NCI-H774 (cell line): ENCODE data around the gene CPZ.

Experiments used
- DNase-seq: peaks from one replicate; lab custom pipeline; 2025; lab: John Stamatoyannopoulos, UW

The CPZ gene

DNA sequence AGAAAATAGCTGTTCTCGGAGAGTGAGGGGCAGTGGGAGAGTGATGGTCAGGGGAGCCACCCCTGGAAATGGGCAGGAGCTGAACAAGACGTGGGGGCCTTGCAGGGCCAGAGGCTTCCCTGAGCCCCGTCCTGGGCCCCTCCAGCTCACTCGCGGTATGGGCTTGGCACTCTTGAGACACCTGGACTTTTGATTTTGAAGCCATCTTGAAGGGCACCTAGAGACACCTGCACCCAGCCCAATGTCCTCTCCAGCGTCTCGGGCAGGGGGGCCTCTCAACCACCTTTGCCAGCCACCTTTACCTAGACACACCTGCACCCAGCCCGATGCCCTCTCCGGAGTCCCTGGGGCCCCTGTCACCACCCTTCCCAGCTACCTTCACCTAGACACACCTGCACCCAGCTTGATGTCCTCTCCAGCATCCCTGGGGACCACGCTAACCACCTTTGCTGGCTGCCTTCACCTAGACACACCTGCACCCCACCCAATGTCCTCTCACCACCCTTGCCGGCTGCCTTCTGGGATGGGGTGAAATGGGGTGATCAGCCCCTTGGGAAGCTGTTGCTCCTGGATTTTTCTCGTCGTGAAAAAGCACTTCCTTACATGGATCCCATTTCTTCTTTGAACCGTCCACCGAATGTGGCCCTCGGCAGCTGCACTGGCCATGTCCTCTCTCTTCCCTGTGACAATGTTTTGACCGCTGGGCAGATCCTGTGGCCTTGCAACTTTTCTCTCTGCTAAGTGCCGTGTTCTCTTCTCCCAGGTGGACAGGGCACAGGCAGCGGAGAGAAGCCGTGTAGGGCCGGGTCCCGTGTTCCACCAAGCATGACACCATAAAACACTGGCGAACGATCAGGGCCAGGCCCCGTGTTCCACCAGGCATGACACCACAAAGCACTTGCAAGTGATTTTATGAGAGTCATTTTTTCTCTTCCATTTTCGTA is 47.5 kb downstream of the CPZ start:
- DNase-seq, result no peak

DNA sequence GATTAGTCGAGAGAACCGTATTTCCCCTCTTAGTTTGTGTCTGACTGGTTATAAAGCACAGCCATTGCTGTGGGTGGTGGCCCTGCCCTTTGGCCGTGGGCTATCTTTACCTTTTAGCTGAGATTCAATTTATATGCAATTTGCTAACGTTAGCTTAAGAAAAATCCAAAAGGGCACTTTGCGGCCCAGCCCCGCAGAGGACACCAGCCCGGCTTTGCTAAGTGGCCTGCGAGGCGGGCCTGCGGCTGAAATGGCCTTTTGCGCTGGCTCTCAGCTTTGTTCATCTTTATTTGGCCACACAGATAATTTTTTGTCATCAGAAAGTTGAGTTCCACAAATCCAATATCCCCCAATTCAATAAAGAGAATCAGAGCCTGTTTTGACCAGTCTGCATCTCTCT is 48.3 kb downstream of the CPZ start:
- DNase-seq, result no peak

- DNase-seq, result no peak
These were observed 48.7 kb downstream of the CPZ start for GRCh38 chr4:8641256-8641655.

- no peak for DNase-seq
These were observed 49.5 kb downstream of the CPZ start for GRCh38 chr4:8641931-8642650.

GRCh38 chr4:8642651-8643321 is 50.2 kb downstream of the CPZ start:
- DNase-seq, result no peak

GRCh38 chr4:8643441-8643840 is 50.9 kb downstream of the CPZ start:
- no peak for DNase-seq

GRCh38 chr4:8643986-8644385 is 51.4 kb downstream of the CPZ start:
- no peak for DNase-seq

- DNase-seq, result no peak
These were observed 51.9 kb downstream of the CPZ start for GRCh38 chr4:8644461-8644891.

GRCh38 chr4:8644966-8645752 is 52.6 kb downstream of the CPZ start:
- no peak for DNase-seq

DNA sequence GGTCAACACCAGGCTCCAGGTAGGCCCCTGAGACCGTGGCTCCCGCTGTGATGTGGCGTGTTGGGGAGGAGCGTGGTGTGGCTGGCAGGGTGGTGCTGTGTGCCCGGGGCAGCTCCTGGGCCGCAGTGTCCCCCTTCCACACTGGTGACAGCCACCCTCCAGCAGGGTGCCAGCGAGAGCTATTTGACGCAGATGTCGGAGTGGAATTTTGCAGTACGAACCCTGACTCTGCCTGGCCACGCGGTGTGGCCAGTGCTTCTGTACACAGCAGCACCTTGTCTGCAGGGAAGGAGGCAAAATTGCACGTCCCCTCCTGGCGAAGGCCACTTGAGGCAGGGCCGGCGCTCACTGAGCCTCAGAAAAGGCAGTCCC is 53.2 kb downstream of the CPZ start:
- no peak for DNase-seq

GRCh38 chr4:8646296-8647093 is 53.9 kb downstream of the CPZ start:
- DNase-seq, result no peak

DNA sequence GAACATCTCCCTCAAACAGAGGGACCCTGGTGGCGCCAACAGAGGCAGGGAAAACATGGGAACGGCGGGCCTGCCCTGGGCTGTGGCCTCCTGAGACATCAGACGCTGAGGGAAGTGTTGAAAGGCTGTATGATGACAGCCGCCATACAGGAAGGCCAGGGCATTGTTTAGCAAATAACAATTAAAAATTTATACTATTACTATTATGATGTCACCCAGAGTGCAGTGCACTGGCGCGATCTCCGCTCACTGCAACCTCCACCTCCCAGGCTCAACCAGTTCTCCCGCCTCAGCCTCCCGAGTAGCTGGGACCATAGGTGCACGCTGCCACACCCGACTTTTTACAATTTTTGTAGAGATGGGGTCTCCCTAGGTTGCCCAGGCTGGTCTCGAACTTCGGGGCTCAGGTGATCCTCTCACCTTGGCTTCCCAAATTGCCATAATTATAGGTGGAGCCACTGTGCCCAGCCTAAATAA is 54.6 kb downstream of the CPZ start:
- no peak for DNase-seq

DNA sequence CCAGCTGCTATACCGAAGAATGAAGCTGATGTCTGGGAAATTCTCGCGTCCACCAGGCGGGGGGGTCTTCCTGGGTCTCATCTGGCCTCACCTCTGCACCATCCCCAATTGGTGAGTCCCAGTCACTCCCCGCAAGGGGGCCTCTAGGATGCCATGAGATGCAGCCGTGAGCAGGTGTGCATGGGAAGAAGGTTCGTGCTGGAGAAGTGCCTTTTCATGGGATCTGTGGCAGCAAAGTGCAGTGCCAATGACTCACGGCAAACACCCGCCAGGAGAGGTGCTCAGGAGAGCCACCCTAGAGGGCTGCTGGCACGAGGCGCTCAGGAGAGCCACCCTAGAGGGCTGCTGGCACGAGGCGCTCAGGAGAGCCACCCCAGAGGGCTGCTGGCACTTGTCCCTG is 55.1 kb downstream of the CPZ start:
- no peak for DNase-seq

- DNase-seq, result no peak
These were observed 55.7 kb downstream of the CPZ start for GRCh38 chr4:8648296-8648695.

DNA sequence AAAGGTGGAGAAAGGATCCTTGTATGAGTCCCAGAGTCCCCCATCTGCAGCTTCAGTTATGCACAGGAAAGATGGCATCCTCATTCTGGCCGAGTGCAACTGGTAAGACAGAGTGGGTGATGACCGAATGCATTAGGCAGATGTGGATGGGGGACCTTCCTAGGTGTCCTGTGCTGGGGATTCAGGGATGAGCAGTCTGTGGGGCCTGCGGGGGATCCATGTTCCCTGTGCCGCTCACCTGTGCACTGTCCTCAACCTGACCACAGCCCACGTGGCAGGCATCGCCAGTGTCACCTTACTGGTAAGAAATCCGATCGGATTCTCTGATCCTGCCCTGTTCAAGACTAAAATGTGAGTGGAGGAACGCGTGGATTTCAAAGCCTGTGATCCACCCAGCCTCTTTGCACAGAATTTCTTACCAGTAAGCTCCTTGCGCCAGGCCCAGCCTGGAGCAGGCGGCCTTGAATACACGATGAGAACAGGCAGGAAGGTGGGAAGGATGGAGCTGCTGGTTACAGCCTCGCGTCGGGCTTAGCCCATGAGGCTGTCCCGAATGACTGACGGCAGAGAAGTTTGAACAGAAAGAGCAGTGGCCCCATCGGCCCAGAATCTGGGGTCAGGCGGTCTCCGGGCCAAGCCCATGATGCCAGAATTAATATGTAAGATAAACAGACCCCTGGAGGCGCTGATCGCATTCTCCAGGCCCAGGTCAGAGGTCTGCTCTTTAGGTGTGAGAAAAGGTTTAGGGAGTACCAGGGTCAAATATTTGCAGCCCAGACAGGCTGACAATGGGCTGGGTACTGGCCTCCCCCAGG is 56.5 kb downstream of the CPZ start:
- DNase-seq, result no peak

GRCh38 chr4:8649631-8650361 is 57.2 kb downstream of the CPZ start:
- no peak for DNase-seq

DNA sequence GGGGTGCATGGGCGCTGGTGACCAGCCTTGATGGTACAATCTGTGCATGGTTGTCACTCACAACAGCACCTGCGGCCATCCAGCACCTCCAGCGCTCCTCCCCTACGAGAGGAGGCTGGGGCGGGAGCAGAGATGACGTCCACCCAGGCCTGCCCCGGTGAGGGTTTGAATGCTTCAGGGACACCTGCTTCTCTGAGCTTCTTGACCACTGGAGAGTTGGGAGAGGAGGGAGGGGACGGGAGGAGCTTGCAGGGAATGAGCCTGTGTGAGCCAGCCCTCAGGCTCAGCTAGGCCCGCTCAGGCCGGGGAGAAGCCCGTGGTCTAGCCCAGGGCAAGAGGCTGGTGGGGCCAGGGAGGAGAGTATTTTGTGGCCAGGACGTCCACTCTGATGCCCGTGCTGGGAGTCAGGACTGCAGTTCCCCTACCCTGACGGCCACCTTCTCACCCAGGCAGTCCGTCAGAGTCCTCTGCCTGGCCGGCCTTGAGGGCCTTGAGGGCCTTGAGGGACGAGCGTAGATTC is 59.2 kb downstream of the CPZ start:
- DNase-seq, result no peak

DNA sequence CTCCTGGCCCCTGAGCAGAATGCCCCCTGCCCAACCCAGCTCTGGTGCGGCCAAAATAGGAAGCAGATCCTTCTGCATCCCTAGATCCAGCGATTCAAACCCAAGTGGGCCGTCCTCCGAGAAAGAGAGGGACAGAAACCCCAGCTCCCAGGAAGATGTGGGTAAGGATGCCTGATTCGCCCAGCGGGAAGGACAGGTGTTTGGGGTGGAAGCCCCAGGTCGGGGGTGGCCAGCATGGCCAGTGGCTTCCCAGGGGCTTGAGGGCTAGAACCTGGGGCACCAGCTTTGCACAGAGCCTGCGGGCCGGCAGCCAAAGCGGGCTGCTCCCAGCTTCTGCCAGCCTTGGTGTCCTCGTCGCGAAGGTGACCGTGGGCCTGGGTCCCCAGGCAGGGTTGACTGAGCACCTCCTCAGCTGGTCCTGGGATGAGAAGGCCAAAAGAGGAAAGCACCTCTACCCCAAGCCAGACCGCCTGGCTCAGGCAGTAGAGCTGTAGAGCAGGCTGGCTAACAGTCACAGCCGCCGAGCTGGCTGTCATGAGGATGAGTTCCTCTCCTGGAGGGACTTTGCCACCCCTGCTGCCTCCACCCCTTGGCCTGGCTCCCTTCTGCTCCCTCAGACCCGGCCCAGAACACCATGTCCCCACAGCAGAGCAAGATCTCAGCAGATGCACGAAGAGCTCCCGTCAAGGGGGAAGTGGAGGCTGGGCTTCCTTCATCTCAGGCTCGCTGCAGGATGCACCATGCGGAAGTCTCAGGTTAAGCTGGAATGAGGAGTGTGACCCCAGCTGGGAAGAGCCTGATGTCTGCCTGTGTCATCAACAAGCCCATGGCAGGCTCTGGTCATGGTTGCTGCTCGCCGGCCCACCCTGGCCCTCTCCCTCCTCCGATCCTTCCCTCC is 59.9 kb downstream of the CPZ start:
- DNase-seq, result no peak
